ENCODE measurements around the gene CAMKMT.

DNA sequence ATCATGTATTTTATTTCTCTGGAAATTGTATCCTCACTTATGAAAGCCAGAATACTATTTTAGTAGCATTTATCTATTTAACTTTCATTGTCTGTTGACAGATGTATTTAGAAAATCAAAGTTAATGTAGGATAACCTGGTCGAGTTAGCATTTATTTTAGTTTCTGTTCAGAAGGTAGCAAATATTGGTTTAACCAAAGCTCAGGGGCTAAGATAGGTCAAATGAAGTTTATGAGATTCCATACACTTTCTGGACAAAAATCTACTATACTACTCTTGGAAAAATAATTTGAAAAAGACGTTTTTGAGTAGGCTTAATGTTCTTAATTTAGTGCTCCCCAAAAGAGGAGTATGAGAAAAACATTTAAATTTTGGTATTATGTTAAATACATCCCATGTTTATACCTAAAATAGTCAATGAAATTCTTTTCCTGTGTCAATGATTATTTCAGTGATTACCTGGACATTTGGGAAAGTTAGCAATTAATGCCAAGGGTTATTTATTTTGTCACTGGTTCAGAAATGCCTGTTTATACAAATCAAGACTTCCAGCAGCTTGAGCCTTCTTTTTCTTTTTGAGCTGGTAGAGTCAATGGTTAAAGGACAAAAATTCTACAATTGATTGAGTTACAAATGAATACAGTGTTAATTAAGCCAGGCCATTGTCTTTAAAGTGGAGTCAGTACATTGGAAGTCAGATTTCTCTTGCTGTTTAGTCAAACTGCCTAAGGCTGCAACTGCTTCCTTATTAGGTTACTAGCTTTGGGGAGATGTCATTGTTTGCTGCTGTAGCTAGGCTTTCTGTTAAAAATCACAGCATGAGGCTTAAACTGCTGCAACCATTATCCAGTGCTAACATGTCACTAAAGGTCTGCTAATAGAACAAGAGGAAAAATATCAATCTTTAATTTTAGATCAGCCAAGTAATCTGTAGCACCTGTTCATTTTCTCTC is 182.3 kb downstream of the CAMKMT start:
- TF ChIP-seq, protein P1, sequence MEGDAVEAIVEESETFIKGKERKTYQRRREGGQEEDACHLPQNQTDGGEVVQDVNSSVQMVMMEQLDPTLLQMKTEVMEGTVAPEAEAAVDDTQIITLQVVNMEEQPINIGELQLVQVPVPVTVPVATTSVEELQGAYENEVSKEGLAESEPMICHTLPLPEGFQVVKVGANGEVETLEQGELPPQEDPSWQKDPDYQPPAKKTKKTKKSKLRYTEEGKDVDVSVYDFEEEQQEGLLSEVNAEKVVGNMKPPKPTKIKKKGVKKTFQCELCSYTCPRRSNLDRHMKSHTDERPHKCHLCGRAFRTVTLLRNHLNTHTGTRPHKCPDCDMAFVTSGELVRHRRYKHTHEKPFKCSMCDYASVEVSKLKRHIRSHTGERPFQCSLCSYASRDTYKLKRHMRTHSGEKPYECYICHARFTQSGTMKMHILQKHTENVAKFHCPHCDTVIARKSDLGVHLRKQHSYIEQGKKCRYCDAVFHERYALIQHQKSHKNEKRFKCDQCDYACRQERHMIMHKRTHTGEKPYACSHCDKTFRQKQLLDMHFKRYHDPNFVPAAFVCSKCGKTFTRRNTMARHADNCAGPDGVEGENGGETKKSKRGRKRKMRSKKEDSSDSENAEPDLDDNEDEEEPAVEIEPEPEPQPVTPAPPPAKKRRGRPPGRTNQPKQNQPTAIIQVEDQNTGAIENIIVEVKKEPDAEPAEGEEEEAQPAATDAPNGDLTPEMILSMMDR (conservative IDR thresholded peaks at IDR 0.05; ENCODE audit: low read depth, low read length): no peak
- no peak for TF ChIP-seq EZH2phosphoT487 (IDR thresholded peaks at IDR 0.05; ENCODE audit: borderline replicate concordance, low read length)

Data from PC-3 (cell line).